Tracheal epithelial cell (primary cell): ENCODE data around the gene TUBA1B. TPM values are rescaled to one million over a fixed set of nuclear protein-coding genes. Genes with fewer than 3 reads are reported as not detected.

Source experiments
- total RNA-seq: library from RNA; depleted of rRNA; stranded (reverse); fragments of >200 nt; gene quantifications from 2 replicates; pipeline ENCODE4 v1.2.1, GENCODE V29; 2014

TUBA1B gene
- total RNA-seq = 247 and 684 TPM in 2 replicates

DNA sequence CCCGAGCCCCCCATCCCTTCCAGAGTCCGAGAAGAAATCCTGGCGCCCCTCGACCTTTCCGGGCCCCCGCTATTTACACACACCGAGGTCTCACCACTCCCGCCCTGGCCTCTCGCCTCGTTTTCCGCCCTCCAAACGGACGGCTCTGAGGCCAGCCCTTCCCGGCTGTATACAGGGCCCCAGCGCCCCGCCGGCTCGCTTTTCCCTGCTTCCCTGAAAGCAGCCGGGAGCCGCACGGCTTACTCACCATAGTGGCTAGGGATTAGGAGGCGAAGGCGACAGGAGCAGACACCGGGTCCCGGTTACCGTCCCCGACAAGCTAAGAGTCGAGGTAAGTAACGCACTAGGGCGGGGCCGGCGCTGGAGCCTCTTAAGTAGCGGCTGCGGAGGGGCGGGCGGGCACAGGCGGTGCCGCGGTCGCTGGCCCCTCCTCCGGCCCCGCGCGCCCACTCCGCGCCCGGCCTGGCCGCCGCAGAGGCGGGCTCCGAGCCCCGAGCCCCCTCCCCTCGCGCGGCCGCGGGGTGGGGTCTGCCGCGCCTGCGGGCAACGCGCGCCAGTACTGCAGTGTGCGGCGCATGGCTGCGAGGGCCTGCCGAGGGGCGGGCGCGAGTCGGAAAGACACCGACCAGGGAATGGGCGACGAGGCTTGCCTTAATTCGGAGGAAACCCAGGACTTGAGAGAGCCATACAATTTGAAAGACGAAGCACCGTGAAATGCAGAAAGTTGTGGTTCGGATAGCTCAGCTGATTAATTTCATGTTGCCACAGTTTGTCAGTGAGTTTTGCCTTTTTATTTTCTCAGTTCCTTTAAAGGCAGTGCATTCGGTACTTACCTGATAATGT lies at the start of gene TUBA1B:
Gene TUBA1B (minus strand): TSS at position 345 of the 843 bp plus-strand sequence. CDS start 95 bp downstream, at position 250.

GRCh38 chr12:49110464-49111155 lies 20.6 kb downstream of the TUBA1B start, which contains the start of gene LMBR1L:
Gene LMBR1L, minus strand, starts transcription at chr12:49110847. Its CDS starts 292 bp downstream, at chr12:49110555.

GRCh38 chr12:49094160-49094974 lies 36.8 kb downstream of the TUBA1B start, which contains the start of gene DHH:
Gene DHH, minus strand, starts transcription at chr12:49094801. Its CDS starts 289 bp downstream, at chr12:49094512.

Other genes starting within 250 kb of the TUBA1B start
- gene FKBP11, start 205.9 kb downstream of the TUBA1B start, total RNA-seq = 5.8 and 9.2 TPM in 2 replicates
- gene ARF3, start 173.9 kb downstream of the TUBA1B start, total RNA-seq = 26.6 and 34.9 TPM in 2 replicates
- under 0.01 TPM in 1 of 2 replicates, not detected in the other for gene WNT10B, start 159.7 kb downstream of the TUBA1B start, total RNA-seq
- gene WNT1, start 153.1 kb downstream of the TUBA1B start, total RNA-seq = not detected in 2 replicates
- 0.43 and 0.48 TPM in 2 replicates for gene DDN, start 132.0 kb downstream of the TUBA1B start, total RNA-seq
- 59.8 and 69.1 TPM in 2 replicates for gene PRKAG1, start 112.6 kb downstream of the TUBA1B start, total RNA-seq
- 22.0 and 24.3 TPM in 2 replicates for gene KMT2D, start 70.6 kb downstream of the TUBA1B start, total RNA-seq
- 0.24 TPM in 1 of 2 replicates, not detected in the other for gene RHEBL1, start 61.4 kb downstream of the TUBA1B start, total RNA-seq
- under 0.01 TPM in 1 of 2 replicates, not detected in the other for gene DHH, start 36.6 kb downstream of the TUBA1B start, total RNA-seq
- gene LMBR1L, start 20.5 kb downstream of the TUBA1B start, total RNA-seq = 32.2 and 36.4 TPM in 2 replicates
- gene TUBA1A, start 57.7 kb upstream of the TUBA1B start, total RNA-seq = 5.1 and 508 TPM in 2 replicates
- gene TUBA1C, start 133.7 kb upstream of the TUBA1B start, total RNA-seq = 301 and 310 TPM in 2 replicates
- not detected in 2 replicates for gene PRPH, start 163.8 kb upstream of the TUBA1B start, total RNA-seq
- 1.5 and 1.7 TPM in 2 replicates for gene TROAP, start 191.9 kb upstream of the TUBA1B start, total RNA-seq
- under 0.01 TPM in 1 of 2 replicates, not detected in the other for gene C1QL4, start 205.8 kb upstream of the TUBA1B start, total RNA-seq
- under 0.01 and 0.72 TPM in 2 replicates for gene DNAJC22, start 215.5 kb upstream of the TUBA1B start, total RNA-seq
- gene SPATS2, start 236.1 kb upstream of the TUBA1B start, total RNA-seq = 21.7 and 22.4 TPM in 2 replicates